HCT116 (cell line): ENCODE data around the gene MTMR10.

ENCODE experiments used
- CTCF ChIP-seq, 3 experiments: fragments of 200-600 bp in 1 of 3; sonication (generic) in 1 of 3; IDR thresholded peaks in 2 of 3; conservative IDR thresholded peaks in 1 of 3; 2 replicates each; pipeline ENCODE4 v1.5.1; 2012 to 2017; ENCODE audit warnings: low read depth in 2 of 3, low read length in 2 of 3, antibody characterized with exemption in 1 of 3, borderline replicate concordance in 1 of 3, control low read depth in 1 of 3, mild to moderate bottlenecking in 1 of 3, mixed read lengths in 1 of 3, mixed run types in 1 of 3, moderate library complexity in 1 of 3; ENCODE audit not compliant: insufficient read depth in 1 of 3
- EZH2phosphoT487 ChIP-seq: fragments of 200-600 bp; IDR thresholded peaks from 2 replicates; pipeline ENCODE4 v1.6.1; 2018; ENCODE audit warnings: antibody characterized with exemption, borderline replicate concordance
- ZFX ChIP-seq: fragments of 450-650 bp; IDR thresholded peaks from 2 replicates; pipeline ENCODE4 v1.6.1; 2017
- ZNF274 ChIP-seq: fragments of 200-500 bp; sonication (Bioruptor generic); IDR thresholded peaks from 2 replicates; pipeline ENCODE4 v1.6.1; 2014; ENCODE audit warnings: mild to moderate bottlenecking, low read depth, low read length, inconsistent platforms

GRCh38 chr15:30925686-30926085 is 65.7 kb downstream of the MTMR10 start:
- no peak for TF ChIP-seq EZH2phosphoT487
- no peak for TF ChIP-seq ZNF274
- no peak for TF ChIP-seq CTCF (IDR thresholded peaks at IDR 0.05 in 2 of 3, conservative IDR thresholded peaks at IDR 0.05 in 1 of 3; ENCODE audit: borderline replicate concordance in 1 of 3, insufficient read depth in 1 of 3, low read depth in 2 of 3, low read length in 2 of 3)
- no peak for TF ChIP-seq ZFX
